Lower leg skin (tissue), 4 donors: ENCODE results near the gene CMBL. TPM values are rescaled to one million over a fixed set of nuclear protein-coding genes. Genes with fewer than 3 reads are reported as not detected.

Experiments
- DNase-seq, 2 donors: peaks; one replicate each; pipeline ENCODE4 v3.0.0-alpha.2; 2019; ENCODE audit warnings: low spot score in 2 of 2
- H3K4me3 ChIP-seq: fragments of 200-600 bp; sonication (generic); 2 replicates; pipeline ENCODE4 v1.5.1; 2017; ENCODE audit warnings: mild to moderate bottlenecking, low read depth; ENCODE audit not compliant: poor library complexity, severe bottlenecking
- POLR2A ChIP-seq, 2 donors: fragments of 450-650 bp; IDR thresholded peaks; one replicate each; pipeline ENCODE4 v1.6.1; 2016 to 2017; ENCODE audit warnings: antibody characterized with exemption in 2 of 2, mild to moderate bottlenecking in 1 of 2, moderate library complexity in 1 of 2
- WGBS, 2 donors: methylation state at CpG; one replicate each; pipeline ENCODE4 v1.1.5; 2018; 5-methylcytosine and 5-hydroxymethylcytosine counted together
- intact Hi-C: fragments of 100-400 bp; cut with DNase I; formaldehyde crosslinking; loops from one replicate; pipeline ENCODE4 v1.15.0; 2023; ENCODE audit warnings: low total_unique reads
- total RNA-seq, 4 donors: library from RNA; depleted of rRNA; stranded (reverse); fragments of >200 nt; gene quantifications; one replicate each; pipeline ENCODE4 v1.1.0, GENCODE V29; 2016
- TF ChIP-seq, protein P1 (sequence below), 3 donors: fragments of 450-650 bp; IDR thresholded peaks; one replicate each; pipeline ENCODE4 v1.5.1; 2016; ENCODE audit warnings: antibody characterized with exemption in 3 of 3, mild to moderate bottlenecking in 3 of 3, moderate library complexity in 2 of 3

CMBL gene
- total RNA-seq, 4 donors from 2014 or later = 1.8 to 3.2 (median 2.4) TPM

DNA sequence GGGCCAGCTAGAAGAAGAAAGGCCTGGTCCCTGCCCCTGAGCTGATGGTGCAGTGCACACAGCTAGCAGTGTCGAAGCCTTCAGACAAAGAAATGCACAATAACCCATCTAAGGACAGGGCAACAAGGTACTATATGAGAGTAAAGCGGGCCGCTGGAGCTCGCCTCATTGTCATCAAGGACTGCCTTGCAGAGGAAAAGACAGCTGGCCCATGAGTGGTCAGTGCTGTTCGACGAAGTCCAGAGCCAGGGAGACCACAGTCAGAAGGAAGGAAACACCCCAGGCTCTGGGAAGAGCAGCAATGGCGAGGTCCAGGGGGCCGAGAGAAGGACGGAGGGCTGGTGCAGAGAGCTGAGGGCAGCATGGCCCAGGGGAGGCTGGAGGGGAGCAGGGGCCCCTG is 75.3 kb downstream of the CMBL start:
- 94 to 97% methylated on average over 9 of the region's 9 CpGs for WGBS, 2 donors
- DNase-seq = no peak
- no peak for TF ChIP-seq POLR2A (IDR thresholded peaks at IDR 0.05)
- TF ChIP-seq, protein P1, sequence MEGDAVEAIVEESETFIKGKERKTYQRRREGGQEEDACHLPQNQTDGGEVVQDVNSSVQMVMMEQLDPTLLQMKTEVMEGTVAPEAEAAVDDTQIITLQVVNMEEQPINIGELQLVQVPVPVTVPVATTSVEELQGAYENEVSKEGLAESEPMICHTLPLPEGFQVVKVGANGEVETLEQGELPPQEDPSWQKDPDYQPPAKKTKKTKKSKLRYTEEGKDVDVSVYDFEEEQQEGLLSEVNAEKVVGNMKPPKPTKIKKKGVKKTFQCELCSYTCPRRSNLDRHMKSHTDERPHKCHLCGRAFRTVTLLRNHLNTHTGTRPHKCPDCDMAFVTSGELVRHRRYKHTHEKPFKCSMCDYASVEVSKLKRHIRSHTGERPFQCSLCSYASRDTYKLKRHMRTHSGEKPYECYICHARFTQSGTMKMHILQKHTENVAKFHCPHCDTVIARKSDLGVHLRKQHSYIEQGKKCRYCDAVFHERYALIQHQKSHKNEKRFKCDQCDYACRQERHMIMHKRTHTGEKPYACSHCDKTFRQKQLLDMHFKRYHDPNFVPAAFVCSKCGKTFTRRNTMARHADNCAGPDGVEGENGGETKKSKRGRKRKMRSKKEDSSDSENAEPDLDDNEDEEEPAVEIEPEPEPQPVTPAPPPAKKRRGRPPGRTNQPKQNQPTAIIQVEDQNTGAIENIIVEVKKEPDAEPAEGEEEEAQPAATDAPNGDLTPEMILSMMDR (IDR thresholded peaks at IDR 0.05) = no peak
- H3K4me3 ChIP-seq = no peak overlapping the region
- intact Hi-C loops = loop anchor here (5.0 kb wide), 1 partner anchor 835 kb away; no protein-coding TSS in a partner anchor

DNA sequence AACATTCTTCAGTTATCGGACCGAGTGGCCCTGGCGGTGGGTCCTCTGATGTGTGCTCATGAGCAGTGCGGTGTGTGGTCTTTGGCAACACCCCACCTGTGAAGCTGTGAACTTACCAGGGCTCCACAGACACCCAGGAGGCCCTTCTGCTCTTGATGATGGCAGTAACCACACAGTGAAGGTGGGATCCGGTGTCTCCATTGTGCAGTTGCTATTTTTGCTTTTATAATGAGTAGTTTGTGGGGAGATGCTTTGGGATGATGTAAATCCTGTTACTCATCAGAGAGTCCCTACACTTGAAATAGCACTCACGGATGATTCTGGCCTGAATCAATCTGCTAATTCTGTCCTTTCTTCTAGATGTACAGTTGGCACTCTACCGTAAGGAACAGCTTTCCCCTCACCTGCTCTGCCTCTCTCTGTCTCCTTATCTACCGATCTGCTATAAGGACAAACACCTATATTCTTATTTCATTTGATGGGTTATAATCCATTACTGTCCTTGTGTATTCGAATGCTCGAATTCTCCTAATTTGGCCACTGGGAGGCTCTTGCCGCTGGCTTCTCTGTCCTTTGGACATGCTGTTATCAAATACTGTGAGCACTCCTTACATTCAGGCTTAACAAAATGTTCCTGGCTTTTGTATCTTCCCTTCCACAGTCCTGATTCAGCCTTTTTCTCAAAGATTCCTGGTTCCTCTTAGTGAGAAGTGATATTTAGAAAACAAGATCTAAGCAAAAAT is 78.2 kb downstream of the CMBL start:
- 91 to 93% methylated on average over 11 of the region's 11 CpGs for WGBS, 2 donors
- intact Hi-C loops = loop anchor here (5.0 kb wide), 1 partner anchor 832 kb away; no protein-coding TSS in a partner anchor
- H3K4me3 ChIP-seq = no peak overlapping the region
- TF ChIP-seq, protein P1 (IDR thresholded peaks at IDR 0.05) = no peak
- TF ChIP-seq POLR2A (IDR thresholded peaks at IDR 0.05) = no peak
- no peak for DNase-seq

DNA sequence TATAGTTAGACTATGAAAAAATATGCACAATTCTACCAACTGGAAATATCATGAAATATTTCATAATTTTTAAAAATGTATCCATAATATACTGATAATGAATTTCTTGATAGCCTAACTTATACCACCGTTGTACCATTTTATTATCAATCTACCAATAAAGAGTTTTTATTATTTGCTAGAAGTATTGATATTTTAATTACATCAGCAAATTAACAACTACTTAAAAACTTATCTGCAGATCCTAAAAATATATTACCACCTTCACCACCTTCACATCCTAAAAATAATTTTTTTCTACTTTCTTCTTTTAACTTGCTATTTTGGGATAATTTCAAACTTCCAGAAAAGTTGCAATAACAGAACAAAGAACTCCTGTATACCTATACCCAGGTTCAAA is 79.4 kb downstream of the CMBL start:
- DNase-seq = no peak
- WGBS, 2 donors = 93 to 96% methylated on average over 1 of the region's 1 CpG
- TF ChIP-seq POLR2A (IDR thresholded peaks at IDR 0.05) = no peak
- TF ChIP-seq, protein P1 (IDR thresholded peaks at IDR 0.05) = no peak
- H3K4me3 ChIP-seq = no peak overlapping the region
- intact Hi-C loops = no loop called here

Other genes with a start within 250 kb of the CMBL start
- 10 to 100 TPM in 2 of 4 donors, 1 to 10 TPM in 2; 5.0 to 14.3 (median 8.7) TPM for gene ATPSCKMT, start 58.0 kb downstream of the CMBL start, total RNA-seq
- gene CCT5, start 57.6 kb downstream of the CMBL start, total RNA-seq = 100 to 1,000 TPM in 3 of 4 donors, 10 to 100 TPM in 1; 69.1 to 150 (median 125) TPM
- 10 to 100 TPM; 53.0 to 82.0 (median 63.3) TPM for gene MARCHF6, start 45.8 kb upstream of the CMBL start, total RNA-seq
- gene ROPN1L, start 134.0 kb upstream of the CMBL start, total RNA-seq = 1 to 10 TPM in 2 of 4 donors, under 1 TPM in 1, not detected in 1; 0.71 to 4.0 (median 1.0) TPM